ENCODE results near the gene LMBRD2. TPM values are rescaled to one million over a fixed set of nuclear protein-coding genes. Genes with fewer than 3 reads are reported as not detected.

Gene LMBRD2
- total RNA-seq, 1 experiment from 2014 or later, result 5.6 TPM

DNA sequence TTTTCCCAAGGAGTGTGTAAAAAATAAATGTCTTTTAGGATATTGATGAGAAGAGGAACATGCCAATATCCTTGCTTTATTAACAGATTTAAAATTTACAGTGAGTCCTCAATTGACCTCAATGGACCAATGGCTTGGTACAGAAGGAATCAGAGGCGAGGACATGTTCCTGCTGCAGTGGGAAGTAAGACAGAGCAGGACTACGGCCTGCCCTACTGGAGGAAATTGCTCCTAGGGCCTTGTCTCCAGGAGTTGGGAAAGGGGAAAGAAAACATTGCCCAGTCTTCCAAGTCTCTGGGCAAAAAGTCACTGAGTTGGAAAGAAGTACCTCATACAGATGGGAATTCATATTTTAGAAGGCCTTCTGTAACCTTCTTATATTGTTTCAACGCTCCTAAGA, 51.9 kb downstream of the LMBRD2 start:
- H3K27ac Mint-ChIP-seq, result peak overlapping the region; percentile 74
- no peak overlapping the region for H3K4me3 Mint-ChIP-seq
- ChIA-PET POLR2A (no interaction called here), CTCF (no interaction called here)
- H3K36me3 Mint-ChIP-seq, result no peaks in the 10 kb centered on the region
- ATAC-seq, result peak; percentile 85
- TF ChIP-seq, protein P1, sequence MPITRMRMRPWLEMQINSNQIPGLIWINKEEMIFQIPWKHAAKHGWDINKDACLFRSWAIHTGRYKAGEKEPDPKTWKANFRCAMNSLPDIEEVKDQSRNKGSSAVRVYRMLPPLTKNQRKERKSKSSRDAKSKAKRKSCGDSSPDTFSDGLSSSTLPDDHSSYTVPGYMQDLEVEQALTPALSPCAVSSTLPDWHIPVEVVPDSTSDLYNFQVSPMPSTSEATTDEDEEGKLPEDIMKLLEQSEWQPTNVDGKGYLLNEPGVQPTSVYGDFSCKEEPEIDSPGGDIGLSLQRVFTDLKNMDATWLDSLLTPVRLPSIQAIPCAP (CRISPR knock-in tag; IDR thresholded peaks at IDR 0.05), result no peak
- TF ChIP-seq, protein P2, sequence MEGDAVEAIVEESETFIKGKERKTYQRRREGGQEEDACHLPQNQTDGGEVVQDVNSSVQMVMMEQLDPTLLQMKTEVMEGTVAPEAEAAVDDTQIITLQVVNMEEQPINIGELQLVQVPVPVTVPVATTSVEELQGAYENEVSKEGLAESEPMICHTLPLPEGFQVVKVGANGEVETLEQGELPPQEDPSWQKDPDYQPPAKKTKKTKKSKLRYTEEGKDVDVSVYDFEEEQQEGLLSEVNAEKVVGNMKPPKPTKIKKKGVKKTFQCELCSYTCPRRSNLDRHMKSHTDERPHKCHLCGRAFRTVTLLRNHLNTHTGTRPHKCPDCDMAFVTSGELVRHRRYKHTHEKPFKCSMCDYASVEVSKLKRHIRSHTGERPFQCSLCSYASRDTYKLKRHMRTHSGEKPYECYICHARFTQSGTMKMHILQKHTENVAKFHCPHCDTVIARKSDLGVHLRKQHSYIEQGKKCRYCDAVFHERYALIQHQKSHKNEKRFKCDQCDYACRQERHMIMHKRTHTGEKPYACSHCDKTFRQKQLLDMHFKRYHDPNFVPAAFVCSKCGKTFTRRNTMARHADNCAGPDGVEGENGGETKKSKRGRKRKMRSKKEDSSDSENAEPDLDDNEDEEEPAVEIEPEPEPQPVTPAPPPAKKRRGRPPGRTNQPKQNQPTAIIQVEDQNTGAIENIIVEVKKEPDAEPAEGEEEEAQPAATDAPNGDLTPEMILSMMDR (IDR thresholded peaks at IDR 0.05), result no peak
- TF ChIP-seq CREB1 (CRISPR knock-in tag; IDR thresholded peaks at IDR 0.05), result no peak
- TF ChIP-seq, protein P3, sequence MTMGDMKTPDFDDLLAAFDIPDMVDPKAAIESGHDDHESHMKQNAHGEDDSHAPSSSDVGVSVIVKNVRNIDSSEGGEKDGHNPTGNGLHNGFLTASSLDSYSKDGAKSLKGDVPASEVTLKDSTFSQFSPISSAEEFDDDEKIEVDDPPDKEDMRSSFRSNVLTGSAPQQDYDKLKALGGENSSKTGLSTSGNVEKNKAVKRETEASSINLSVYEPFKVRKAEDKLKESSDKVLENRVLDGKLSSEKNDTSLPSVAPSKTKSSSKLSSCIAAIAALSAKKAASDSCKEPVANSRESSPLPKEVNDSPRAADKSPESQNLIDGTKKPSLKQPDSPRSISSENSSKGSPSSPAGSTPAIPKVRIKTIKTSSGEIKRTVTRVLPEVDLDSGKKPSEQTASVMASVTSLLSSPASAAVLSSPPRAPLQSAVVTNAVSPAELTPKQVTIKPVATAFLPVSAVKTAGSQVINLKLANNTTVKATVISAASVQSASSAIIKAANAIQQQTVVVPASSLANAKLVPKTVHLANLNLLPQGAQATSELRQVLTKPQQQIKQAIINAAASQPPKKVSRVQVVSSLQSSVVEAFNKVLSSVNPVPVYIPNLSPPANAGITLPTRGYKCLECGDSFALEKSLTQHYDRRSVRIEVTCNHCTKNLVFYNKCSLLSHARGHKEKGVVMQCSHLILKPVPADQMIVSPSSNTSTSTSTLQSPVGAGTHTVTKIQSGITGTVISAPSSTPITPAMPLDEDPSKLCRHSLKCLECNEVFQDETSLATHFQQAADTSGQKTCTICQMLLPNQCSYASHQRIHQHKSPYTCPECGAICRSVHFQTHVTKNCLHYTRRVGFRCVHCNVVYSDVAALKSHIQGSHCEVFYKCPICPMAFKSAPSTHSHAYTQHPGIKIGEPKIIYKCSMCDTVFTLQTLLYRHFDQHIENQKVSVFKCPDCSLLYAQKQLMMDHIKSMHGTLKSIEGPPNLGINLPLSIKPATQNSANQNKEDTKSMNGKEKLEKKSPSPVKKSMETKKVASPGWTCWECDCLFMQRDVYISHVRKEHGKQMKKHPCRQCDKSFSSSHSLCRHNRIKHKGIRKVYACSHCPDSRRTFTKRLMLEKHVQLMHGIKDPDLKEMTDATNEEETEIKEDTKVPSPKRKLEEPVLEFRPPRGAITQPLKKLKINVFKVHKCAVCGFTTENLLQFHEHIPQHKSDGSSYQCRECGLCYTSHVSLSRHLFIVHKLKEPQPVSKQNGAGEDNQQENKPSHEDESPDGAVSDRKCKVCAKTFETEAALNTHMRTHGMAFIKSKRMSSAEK (CRISPR knock-in tag; IDR thresholded peaks at IDR 0.05; ENCODE audit: borderline replicate concordance), result no peak
- peaks cover 21% of the 10 kb centered on the region for H3K4me1 Mint-ChIP-seq
- peaks cover 2% of the 10 kb centered on the region; the same call in 1 of the 2 replicates for H3K27me3 Mint-ChIP-seq (ENCODE audit: low read depth)
- DNase-seq (ENCODE audit: low spot score), result no peak
- H3K9me3 Mint-ChIP-seq, result no peaks in the 10 kb centered on the region

DNA sequence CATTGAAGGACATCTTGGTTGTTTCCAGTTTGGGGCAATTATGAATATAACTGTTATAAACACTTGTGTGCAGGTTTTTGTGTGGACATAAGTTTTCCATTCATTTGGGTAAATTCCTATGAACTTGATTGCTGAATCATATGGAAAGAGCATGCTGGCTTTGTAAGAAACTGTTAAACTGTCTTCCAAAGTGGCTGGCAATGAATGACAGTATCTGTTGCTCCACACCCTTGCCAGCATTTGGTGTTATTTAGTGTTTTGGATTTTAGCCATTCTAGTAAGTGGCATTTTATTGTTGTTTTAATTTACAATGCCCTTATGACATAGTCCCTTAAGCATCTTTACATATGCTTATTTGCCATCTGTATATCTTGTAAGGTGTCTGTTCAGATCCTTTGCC, 55.2 kb downstream of the LMBRD2 start:
- ChIA-PET POLR2A (no interaction called here), CTCF (interaction anchor here (1.2 kb wide), 1 partner anchor 17 kb away, joined by 5 read pairs; no protein-coding TSS in a partner anchor)
- no peaks in the 10 kb centered on the region; the same call in 1 of the 2 replicates for H3K36me3 Mint-ChIP-seq

More for the DNA sequence above, 55.2 kb downstream of the LMBRD2 start:
- Mint-ChIP-seq H3K4me3 (no peak overlapping the region), H3K27ac (no peak overlapping the region), H3K4me1 (peaks cover 14% of the 10 kb centered on the region), H3K9me3 (peaks cover 11% of the 10 kb centered on the region), H3K27me3 (ENCODE audit: low read depth) (peaks cover 2% of the 10 kb centered on the region; the same call in 1 of the 2 replicates)
- DNase-seq (ENCODE audit: low spot score) (no peak), ATAC-seq (no peak)
- TF ChIP-seq KAT7 (CRISPR knock-in tag; IDR thresholded peaks at IDR 0.05; ENCODE audit: borderline replicate concordance) (no peak), ZNF423 (CRISPR knock-in tag; IDR thresholded peaks at IDR 0.05) (no peak), GRHL2 (CRISPR knock-in tag; IDR thresholded peaks at IDR 0.05; ENCODE audit: insufficient replicate concordance, severe bottlenecking) (no peak), ZNF317 (CRISPR knock-in tag; IDR thresholded peaks at IDR 0.05; ENCODE audit: borderline replicate concordance, low read depth) (no peak), NFATC4 (CRISPR knock-in tag; IDR thresholded peaks at IDR 0.05) (no peak), RELA (CRISPR knock-in tag; IDR thresholded peaks at IDR 0.05; ENCODE audit: borderline replicate concordance) (no peak), MXD4 (CRISPR knock-in tag; IDR thresholded peaks at IDR 0.05; ENCODE audit: borderline replicate concordance) (no peak), SMAD4 (CRISPR knock-in tag; IDR thresholded peaks at IDR 0.05) (no peak), ZNF671 (CRISPR knock-in tag; IDR thresholded peaks at IDR 0.05) (no peak), EMX1 (CRISPR knock-in tag; IDR thresholded peaks at IDR 0.05) (no peak)
- TF ChIP-seq, protein P4, sequence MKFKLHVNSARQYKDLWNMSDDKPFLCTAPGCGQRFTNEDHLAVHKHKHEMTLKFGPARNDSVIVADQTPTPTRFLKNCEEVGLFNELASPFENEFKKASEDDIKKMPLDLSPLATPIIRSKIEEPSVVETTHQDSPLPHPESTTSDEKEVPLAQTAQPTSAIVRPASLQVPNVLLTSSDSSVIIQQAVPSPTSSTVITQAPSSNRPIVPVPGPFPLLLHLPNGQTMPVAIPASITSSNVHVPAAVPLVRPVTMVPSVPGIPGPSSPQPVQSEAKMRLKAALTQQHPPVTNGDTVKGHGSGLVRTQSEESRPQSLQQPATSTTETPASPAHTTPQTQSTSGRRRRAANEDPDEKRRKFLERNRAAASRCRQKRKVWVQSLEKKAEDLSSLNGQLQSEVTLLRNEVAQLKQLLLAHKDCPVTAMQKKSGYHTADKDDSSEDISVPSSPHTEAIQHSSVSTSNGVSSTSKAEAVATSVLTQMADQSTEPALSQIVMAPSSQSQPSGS (CRISPR knock-in tag; IDR thresholded peaks at IDR 0.05; ENCODE audit: borderline replicate concordance, low read depth), result no peak
- TF ChIP-seq, protein P5, sequence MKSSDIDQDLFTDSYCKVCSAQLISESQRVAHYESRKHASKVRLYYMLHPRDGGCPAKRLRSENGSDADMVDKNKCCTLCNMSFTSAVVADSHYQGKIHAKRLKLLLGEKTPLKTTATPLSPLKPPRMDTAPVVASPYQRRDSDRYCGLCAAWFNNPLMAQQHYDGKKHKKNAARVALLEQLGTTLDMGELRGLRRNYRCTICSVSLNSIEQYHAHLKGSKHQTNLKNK (CRISPR knock-in tag; IDR thresholded peaks at IDR 0.05), result no peak
- TF ChIP-seq, protein P2 (IDR thresholded peaks at IDR 0.05), result no peak

Measured in WTC11 (cell line).